ENCODE data around the gene CTSW.
"Not testable (repeated sequence)": the region's sequence is repeated elsewhere in the genome, so short reads cannot be mapped to it uniquely, and the experiment has no call there.

The CTSW gene

DNA sequence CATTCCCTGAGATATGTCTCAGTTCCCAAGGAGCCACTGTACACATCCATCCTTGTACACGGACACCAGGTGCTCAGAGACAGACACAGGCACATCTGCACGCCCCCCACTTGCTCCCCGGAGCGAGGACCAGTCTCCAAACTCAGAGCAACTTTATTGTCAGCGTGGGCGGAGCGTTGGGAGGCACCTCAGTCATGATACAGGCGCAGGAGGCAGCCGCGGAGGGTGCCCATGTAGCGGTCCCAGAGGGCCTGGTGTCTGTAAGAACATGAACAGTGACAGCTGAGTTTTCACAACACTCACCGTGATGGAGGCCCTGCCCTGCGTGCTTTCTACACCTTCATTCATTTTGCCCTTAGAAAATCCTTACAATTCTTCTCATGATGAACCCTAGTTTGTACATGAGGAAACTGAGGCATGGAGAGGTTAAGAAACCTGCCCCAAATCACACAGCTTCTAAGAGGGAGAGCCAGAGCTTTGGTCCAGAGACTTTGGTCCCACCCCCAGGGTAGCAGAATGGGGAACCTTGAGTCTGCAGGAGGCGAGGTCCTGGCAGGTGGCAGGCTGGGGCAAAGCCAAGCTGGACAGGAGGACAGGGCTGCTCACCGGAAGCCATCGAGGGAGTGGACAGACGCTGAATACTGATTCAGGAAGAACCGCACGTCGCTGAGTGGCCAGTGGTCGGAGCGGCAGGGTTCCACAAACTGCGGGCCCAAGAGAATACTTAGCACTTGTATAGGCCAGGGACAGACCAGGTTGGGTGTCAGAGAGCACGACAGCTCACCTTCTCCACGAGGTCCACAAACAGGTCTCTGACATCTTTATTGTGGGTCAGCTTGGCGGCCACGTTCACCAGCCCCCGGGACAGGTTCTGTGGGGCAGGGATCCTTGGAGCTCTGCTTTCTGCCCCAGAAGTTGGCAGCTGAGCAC is 4.4 kb downstream of the CTSW start:
- no peak for FAIRE-seq
- no peak for DNase-seq (ENCODE audit: low spot score)

DNA sequence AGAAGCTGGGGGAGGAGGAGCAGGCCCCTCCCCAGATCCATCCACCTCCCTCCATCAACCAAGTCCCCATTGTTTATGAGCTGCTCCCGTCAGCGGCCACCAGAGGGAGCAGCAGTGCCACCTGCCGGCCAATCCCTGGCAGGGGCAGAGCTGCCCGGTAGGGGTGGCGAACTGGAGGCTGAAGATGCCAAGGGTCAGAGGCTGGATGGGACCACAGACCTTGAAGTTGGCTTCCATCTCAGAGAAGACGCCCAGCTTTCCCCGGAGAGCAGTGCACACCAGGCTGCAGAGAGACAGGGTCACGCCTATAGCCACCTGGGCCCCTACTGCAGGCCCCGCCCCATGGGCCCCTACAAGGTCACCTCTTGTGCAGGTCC is 5.1 kb downstream of the CTSW start:
- FAIRE-seq, result peak; percentile 66
- DNase-seq (ENCODE audit: low spot score), result peak; percentile 87

DNA sequence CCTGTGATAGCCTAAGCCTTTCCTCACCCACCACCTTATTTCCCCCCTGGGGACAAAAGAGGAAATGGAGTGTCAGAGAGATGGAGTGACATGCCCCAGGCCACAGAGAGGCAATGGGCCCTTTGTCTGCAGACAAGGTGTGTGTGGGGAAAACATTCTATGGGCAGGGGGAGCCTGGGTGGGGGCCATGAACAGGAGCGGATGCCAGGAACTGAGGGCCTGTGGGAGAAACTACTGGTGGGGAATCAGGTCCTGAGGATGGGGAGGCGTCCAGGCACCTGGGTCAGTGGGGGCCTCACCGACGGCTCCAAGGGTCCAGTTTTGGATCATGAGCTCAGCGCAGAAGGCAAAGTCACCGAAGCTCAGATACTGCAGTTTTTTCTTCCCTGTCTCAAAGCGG is 5.6 kb downstream of the CTSW start:
- no peak for DNase-seq (ENCODE audit: low spot score)
- no peak for FAIRE-seq

DNA sequence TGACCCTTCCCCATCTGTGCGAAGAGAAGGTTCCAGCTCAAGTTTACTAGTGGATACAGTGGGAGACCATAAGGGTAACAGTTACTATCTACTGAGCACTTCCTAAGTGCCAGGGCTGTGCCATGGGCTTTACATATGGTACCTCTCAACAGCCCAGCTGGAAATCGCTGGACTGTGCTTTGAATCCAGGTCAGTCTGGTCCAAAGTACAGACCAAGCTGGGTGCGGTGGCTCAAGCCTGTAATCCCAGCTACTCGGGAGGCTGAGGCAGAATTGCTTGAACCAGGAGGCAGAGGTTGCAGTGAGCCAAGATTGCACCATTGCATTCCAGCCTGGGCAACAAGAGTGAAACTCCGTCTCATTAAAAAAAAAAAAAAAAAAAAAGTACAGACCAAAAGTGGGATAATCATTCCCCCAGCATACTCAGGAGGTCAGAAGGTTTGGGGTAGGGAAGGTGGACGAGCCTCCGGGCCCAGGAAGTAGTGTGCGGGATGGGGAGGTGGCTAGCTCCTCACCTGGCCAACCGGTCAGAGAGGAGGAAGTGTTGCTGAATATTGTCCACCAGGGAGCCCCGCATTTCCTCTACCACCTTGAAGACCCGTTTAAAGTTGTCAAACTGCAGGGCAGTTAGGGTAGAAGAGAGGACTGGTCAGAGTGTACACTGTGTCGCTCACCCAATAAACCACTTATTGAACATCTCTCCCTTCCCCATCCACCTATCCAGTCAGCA is 6.3 kb downstream of the CTSW start:
- DNase-seq (ENCODE audit: low spot score) (no peak), FAIRE-seq (no peak)

- DNase-seq (ENCODE audit: low spot score), result no peak
- no peak for FAIRE-seq
Measured at GRCh38 chr11:65886826-65887722, 7.4 kb downstream of the CTSW start.

DNA sequence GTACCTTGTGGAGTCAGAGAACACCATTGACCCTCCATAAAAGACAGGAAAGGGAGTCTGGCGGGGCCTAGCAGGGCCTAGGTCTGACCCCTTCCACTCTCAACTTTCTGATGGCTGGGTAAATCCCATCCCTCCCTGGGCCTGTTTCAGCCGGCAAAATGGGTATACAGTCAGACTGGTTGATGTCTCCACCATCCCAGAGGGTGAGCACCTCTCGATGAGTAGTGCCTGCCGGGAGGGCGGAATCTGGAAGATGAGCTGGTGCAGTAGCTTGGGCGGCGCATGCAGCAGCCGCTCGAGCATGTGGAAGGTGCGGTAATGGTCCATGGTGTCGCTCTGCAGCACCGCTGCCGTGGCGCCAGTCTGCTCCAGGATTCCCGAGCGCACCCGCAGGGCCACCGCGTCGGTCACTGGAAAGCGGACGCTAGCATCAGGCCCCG is 8.1 kb downstream of the CTSW start:
- FAIRE-seq, result no peak

DNA sequence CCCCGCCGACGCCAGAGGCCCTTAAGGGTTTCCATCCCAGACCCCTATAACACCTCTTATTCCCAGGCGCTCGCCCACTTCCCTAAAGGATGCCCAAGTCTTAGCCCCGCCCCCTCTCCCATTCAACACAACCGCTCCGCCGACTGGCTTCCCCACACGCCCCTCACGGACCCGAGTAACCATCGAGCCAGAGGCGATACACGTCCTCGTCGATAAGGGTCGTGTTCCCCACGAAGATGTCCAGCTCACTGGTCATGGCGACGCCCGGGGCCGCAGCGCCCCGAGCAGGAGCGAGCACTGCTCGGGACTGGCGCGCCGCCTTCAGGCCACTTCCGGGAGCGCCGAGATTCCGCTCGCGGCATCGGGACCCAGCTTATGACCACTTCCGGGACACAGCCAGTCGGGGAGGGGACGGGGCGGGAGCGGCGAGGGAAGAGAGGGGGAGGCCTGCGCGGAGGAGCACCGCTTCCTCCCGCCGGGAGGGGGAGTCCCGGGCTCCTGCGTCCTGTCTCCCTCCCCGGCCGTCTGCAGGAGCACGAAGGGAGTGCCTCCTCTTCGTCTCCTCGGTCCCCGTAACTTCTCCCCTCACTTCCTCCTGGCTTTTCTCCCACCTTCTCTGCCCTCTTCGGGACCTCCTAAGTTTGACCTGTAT is 8.7 kb downstream of the CTSW start, which contains the start of gene FIBP:
FIBP (minus strand) TSS at position 309 of the 652 bp plus-strand sequence; CDS start at position 256, 53 bp downstream.
- peak; percentile 20 for FAIRE-seq
- peak; percentile 98 for DNase-seq (ENCODE audit: low spot score)

More for the DNA sequence above, 8.1 kb downstream of the CTSW start:
- DNase-seq (ENCODE audit: low spot score), result peak; percentile 30

- FAIRE-seq (peak; percentile 5), DNase-seq (ENCODE audit: low spot score) (peak; percentile 94)
Measured at GRCh38 chr11:65890324-65891218, 10.9 kb downstream of the CTSW start, which contains the start of gene CCDC85B. Gene CCDC85B (plus strand): TSS chr11:65890673. CDS start chr11:65890784, 111 bp downstream.

GRCh38 chr11:65891219-65892136 is 11.8 kb downstream of the CTSW start:
- peak; percentile 34 for DNase-seq (ENCODE audit: low spot score)
- FAIRE-seq, result no peak

DNA sequence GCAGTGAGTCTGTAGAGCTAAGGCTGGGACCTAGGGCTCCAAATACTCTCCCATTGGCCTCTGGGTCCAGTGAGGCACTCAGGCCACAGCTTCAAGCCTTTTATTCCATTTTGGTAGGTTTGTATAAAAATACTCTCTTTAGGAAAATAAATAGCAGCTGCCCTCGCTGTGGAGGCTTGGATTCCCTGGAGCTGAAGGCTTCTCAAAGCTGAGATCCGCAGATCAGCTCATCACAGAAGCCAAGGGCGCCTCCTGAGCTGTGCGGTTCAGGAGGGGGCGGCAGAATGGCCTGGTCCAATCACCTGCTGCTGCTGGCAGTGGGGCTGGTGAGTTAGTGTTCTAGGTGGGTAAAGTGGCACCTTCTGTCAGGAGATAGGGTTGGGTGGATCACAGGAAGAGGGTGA is 12.5 kb downstream of the CTSW start:
- FAIRE-seq; DNase-seq (ENCODE audit: low spot score): not testable (repeated sequence)

- no peak for DNase-seq (ENCODE audit: low spot score)
- FAIRE-seq, result no peak
Measured at GRCh38 chr11:65892661-65893317, 13.2 kb downstream of the CTSW start.

DNA sequence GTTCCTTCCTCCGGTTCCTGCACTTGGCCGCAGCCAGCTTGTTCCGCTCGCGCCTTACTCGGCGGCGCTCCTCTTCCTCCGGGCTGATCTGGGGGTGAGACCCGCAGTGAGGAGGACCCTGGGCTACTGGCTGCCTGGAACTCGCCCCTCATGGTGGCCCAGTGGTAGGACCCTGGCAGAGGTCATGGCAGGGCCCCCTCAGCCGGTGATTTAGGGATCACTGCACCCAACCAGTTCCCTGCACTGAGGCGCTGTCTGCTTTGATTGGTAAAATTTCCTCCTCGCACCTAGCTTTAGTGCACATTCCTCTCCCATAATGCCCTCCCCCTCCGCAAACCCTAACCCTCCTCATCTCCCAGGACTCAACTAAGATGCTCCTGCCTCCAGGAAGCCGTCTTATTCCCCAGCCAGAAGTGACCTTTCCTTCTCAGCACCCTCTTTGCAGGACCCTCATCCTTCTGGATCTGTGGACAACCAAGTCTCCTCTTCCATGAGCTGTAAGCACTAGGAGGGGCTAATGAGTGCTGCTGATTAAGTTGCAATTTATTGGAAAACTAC is 14.5 kb downstream of the CTSW start:
- no peak for DNase-seq (ENCODE audit: low spot score)
- no peak for FAIRE-seq

DNA sequence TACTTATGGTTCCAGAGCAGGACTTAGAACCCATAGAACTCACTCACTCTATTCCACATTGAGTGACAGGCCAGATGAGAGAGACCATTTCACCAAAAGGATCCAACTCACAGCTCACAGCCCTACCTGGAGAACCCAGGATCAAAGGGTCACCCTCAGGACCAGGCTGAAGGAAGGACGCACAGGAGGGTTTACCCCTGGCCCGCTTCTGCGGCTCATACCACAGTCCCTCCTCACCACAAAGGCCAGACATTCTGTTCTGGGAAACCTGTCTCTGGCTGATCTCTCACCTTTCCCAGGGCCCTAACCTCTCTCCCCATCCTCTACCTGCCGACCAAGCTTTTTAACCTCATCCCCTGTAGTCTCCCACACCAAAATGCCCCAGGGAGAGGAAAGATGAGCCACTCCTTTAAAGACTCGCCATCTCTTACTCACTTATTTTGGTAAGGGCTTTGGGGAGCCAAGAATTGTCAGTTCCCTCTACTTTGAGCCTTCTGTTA is 15.9 kb downstream of the CTSW start:
- FAIRE-seq (no peak), DNase-seq (ENCODE audit: low spot score) (no peak)

DNA sequence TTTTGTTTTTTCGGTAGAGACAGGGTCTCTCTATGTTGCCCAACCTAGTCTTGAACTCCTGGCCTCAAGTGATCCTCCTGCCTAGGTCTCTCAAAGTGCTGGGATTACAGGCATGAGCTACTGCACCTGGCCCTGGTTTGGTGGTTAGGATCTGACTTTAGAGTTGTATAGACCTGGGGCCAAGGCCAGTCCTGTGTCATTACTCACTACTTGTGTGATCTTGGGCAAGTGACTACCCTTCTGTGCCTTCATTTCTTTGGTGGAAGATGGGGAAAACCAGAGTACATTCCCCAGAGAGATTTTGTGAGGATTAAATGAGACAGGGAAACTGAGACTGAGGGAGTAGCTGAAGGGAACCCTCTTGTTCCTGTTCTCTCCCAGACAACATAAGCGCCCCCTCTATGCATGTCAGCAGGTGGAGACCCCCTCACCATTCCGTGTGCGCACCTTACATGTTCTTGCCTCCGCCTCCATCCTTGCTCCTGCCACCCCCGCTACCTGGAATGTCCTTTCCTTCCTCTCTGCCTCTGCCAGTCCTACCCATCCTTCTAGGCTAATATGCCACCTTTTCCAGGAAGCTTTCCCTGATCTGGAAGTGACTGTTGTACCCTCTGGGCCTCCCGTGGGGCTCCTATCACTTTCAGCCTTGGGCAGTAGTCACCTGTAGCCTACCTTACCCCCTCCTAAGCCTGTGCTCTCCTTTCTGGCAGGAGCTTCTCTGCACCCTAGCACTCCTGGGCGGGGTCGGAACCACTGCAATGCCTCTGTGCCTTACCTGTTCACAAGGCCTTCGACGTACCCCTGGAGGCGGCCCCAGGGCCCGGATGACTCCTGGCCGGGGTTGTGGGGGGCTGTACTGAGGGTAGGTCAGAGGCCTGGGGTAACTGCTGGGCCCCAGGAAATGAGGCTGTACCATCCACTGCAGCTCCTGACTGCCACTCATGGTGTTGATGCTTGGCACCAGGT is 16.7 kb downstream of the CTSW start:
- DNase-seq (ENCODE audit: low spot score), result no peak
- FAIRE-seq, result no peak

GRCh38 chr11:65897020-65897471 is 17.4 kb downstream of the CTSW start:
- FAIRE-seq, result no peak
- DNase-seq (ENCODE audit: low spot score), result no peak
